ENCODE results near the gene SOX4. TPM values are rescaled to one million over a fixed set of nuclear protein-coding genes. Genes with fewer than 3 reads are reported as not detected.

Gene SOX4
- polyA plus RNA-seq, 1 of the 3 experiments (the other 2 are of a cell fraction), result 5.5 TPM

DNA sequence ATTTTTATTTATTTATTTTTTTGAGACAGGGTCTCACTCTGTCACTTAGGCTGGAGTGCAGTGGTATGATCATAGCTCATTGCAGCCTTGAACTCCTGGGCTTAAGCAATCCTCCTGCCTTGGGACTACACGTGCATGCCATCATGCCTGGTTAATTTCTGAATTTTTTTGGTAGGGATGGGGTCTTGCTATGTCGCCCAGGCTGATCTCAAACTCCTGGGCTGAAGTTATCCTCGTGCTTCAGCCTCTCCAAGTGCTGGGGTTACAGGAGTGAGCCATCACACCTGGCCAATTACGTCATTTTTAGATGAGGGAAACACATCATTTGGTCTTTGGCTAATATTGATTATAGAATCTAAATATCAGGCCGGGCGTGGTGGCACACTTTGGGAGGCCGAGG is 32.1 kb downstream of the SOX4 start:
- DNase-seq, result no peak
- Histone ChIP-seq H2AFZ (ENCODE audit: low read depth) (no peak overlapping the region), H3F3A (replicated peaks; ENCODE audit: insufficient read depth) (no peaks in the 10 kb centered on the region), H3K4me1 (ENCODE audit: control insufficient read depth in 1 of 2, insufficient read depth in 2 of 2, low read depth in 1 of 2, low read length in 1 of 2) (no peaks in the 10 kb centered on the region), H3K27me3 (ENCODE audit: insufficient read depth) (no peaks in the 10 kb centered on the region), H4K20me1 (ENCODE audit: insufficient read depth) (no peaks in the 10 kb centered on the region), H3K27ac (ENCODE audit: low read depth in 2 of 2, low read length in 1 of 2) (no peak overlapping the region), H3K9me2 (no peaks in the 10 kb centered on the region), H3K4me2 (no peak overlapping the region), H3K9me3 (no peaks in the 10 kb centered on the region), H3K79me2 (ENCODE audit: insufficient read depth) (no peaks in the 10 kb centered on the region), H3K4me3 (ENCODE audit: low read depth in 2 of 2, low read length in 1 of 2) (no peak overlapping the region), H3K36me3 (replicated peaks in 1 of 2; ENCODE audit: control insufficient read depth in 1 of 2, insufficient read depth in 2 of 2, low read length in 1 of 2) (no peaks in the 10 kb centered on the region), H3K9ac (no peak overlapping the region)
- no peak for TF ChIP-seq TCF12 (IDR thresholded peaks at IDR 0.05)
- no peak for TF ChIP-seq IRF3 (IDR thresholded peaks at IDR 0.05; ENCODE audit: low read depth, low read length)
- no peak for TF ChIP-seq PBX3 (IDR thresholded peaks at IDR 0.05)
- no peak for TF ChIP-seq GATA2 (CRISPR knock-in tag; IDR thresholded peaks at IDR 0.05)
- no peak for TF ChIP-seq USF2 (IDR thresholded peaks at IDR 0.05; ENCODE audit: borderline replicate concordance, low read depth, low read length)
- TF ChIP-seq EP300 (IDR thresholded peaks at IDR 0.05; ENCODE audit: borderline replicate concordance in 1 of 2, low read depth in 1 of 2, low read length in 1 of 2), result no peak
- TF ChIP-seq SMC3 (IDR thresholded peaks at IDR 0.05; ENCODE audit: low read depth, low read length), result no peak
- no peak for TF ChIP-seq RXRA (IDR thresholded peaks at IDR 0.05; ENCODE audit: borderline replicate concordance, low read depth)
- no peak for TF ChIP-seq FOXJ3 (CRISPR knock-in tag; IDR thresholded peaks at IDR 0.05)
- TF ChIP-seq NFIC (IDR thresholded peaks at IDR 0.05; ENCODE audit: borderline replicate concordance), result no peak
- TF ChIP-seq ELF1 (IDR thresholded peaks at IDR 0.05), result no peak
- no peak for TF ChIP-seq RFX5 (IDR thresholded peaks at IDR 0.05; ENCODE audit: low read length)
- TF ChIP-seq RAD21 (IDR thresholded peaks at IDR 0.05; ENCODE audit: low read length), result no peak
- no peak for TF ChIP-seq USF1 (IDR thresholded peaks at IDR 0.05; ENCODE audit: borderline replicate concordance, low read depth)
- TF ChIP-seq TAF1 (IDR thresholded peaks at IDR 0.05; ENCODE audit: borderline replicate concordance, low read depth, low read length), result no peak
- no peak for TF ChIP-seq NRF1 (IDR thresholded peaks at IDR 0.05; ENCODE audit: low read depth, low read length)
- WGBS (ENCODE audit: low lambda C conversion rate), result 79% methylated on average over 7 of the region's 7 CpGs
- CTCF ChIA-PET, result no interaction called here
- POLR2A ChIA-PET, result no interaction called here

DNA sequence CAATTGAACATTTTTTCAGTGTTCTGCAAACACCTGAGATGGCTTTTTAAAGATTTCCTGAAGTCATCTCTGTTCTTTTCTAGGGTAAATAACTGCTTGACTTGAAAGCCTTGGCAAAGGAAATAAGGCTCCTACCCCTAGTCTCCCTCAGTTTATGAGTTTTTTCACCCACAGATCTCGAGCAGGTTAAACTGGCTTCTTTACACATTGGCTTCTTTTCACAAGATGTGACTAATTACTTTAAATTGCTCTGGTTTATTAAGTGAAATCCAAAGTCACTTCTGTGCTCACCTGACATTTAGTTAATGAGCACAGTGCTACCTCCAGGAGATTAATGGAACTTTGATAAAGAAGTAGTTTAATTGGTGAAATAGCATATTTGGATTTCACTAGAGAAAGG is 33.2 kb downstream of the SOX4 start:
- CTCF ChIA-PET, result no interaction called here
- H3K4me1 ChIP-seq (ENCODE audit: control insufficient read depth in 1 of 2, insufficient read depth in 2 of 2, low read depth in 1 of 2, low read length in 1 of 2), result no peaks in the 10 kb centered on the region
- DNase-seq, result no peak

More for the DNA sequence above, 33.2 kb downstream of the SOX4 start:
- Histone ChIP-seq H4K20me1 (ENCODE audit: insufficient read depth) (no peaks in the 10 kb centered on the region), H3K9me2 (no peaks in the 10 kb centered on the region), H3F3A (replicated peaks; ENCODE audit: insufficient read depth) (no peaks in the 10 kb centered on the region), H3K9ac (no peak overlapping the region), H2AFZ (ENCODE audit: low read depth) (no peak overlapping the region), H3K4me2 (no peak overlapping the region), H3K27me3 (ENCODE audit: insufficient read depth) (no peaks in the 10 kb centered on the region), H3K9me3 (no peaks in the 10 kb centered on the region), H3K36me3 (replicated peaks in 1 of 2; ENCODE audit: control insufficient read depth in 1 of 2, insufficient read depth in 2 of 2, low read length in 1 of 2) (no peaks in the 10 kb centered on the region), H3K4me3 (ENCODE audit: low read depth in 2 of 2, low read length in 1 of 2) (no peak overlapping the region), H3K79me2 (ENCODE audit: insufficient read depth) (no peaks in the 10 kb centered on the region), H3K27ac (ENCODE audit: low read depth in 2 of 2, low read length in 1 of 2) (no peak overlapping the region)
- no peak for TF ChIP-seq TCF12 (IDR thresholded peaks at IDR 0.05)
- TF ChIP-seq FOXM1 (IDR thresholded peaks at IDR 0.05; ENCODE audit: low read depth), result no peak
- no peak for TF ChIP-seq REST (IDR thresholded peaks at IDR 0.05; ENCODE audit: low read depth, low read length)
- no peak for TF ChIP-seq MXI1 (IDR thresholded peaks at IDR 0.05; ENCODE audit: low read depth, low read length)
- TF ChIP-seq JUND (IDR thresholded peaks at IDR 0.05), result no peak
- no peak for TF ChIP-seq RAD21 (IDR thresholded peaks at IDR 0.05; ENCODE audit: low read length)
- no peak for TF ChIP-seq RFX5 (IDR thresholded peaks at IDR 0.05; ENCODE audit: low read length)
- TF ChIP-seq POLR2AphosphoS5 (IDR thresholded peaks at IDR 0.05; ENCODE audit: low read depth, low read length), result no peak
- TF ChIP-seq TAF1 (IDR thresholded peaks at IDR 0.05; ENCODE audit: borderline replicate concordance, low read depth, low read length), result no peak
- 84% methylated on average over 1 of the region's 1 CpG for WGBS (ENCODE audit: low lambda C conversion rate)
- POLR2A ChIA-PET, result no interaction called here
